Measurements from ENCODE around the gene CCL26. TPM values are rescaled to one million over a fixed set of nuclear protein-coding genes. Genes with fewer than 3 reads are reported as not detected.
A peak's percentile ranks its signal among the peaks of the same experiment; 100 is the strongest.

The CCL26 gene
- total RNA-seq, 1 experiment from 2014 or later = 0.84 TPM

GRCh38 chr7:75756206-75756990, 15.6 kb downstream of the CCL26 start:
- ChIA-PET POLR2A (ENCODE audit: low non-redundant PET) (no interaction called here), CTCF (interaction anchor here (0.6 kb wide), 1 partner anchor 9 kb away, joined by 6 read pairs; no protein-coding TSS in a partner anchor)
- intact Hi-C loops (cut with micrococcal nuclease; ENCODE audit: unreplicated experiment) = loop anchor here (5.0 kb wide), 1 partner anchor 114 kb away; no protein-coding TSS in a partner anchor
- Histone ChIP-seq H3K4me3 (ENCODE audit: low read depth, low read length, poor library complexity, severe bottlenecking) (no peak overlapping the region), H3K36me3 (ENCODE audit: insufficient read depth, low read length, poor library complexity, severe bottlenecking) (no peaks in the 10 kb centered on the region), H3K27ac (ENCODE audit: low read depth, low read length, poor library complexity, severe bottlenecking) (no peak overlapping the region), H3K9me3 (ENCODE audit: low read depth, low read length, poor library complexity, severe bottlenecking) (no peaks in the 10 kb centered on the region), H3K27me3 (replicated peaks; ENCODE audit: insufficient read depth, low read depth, low read length, poor library complexity) (no peaks in the 10 kb centered on the region), H3K4me1 (ENCODE audit: insufficient read depth, low read length, poor library complexity, severe bottlenecking) (no peaks in the 10 kb centered on the region)
- no TSS peak for BruUV-seq (replicated peaks)
- TF ChIP-seq EZH2 (IDR thresholded peaks at IDR 0.05; ENCODE audit: borderline replicate concordance, low read depth, low read length, poor library complexity, severe bottlenecking) = no peak
- TF ChIP-seq CTCF (conservative IDR thresholded peaks at IDR 0.05; ENCODE audit: low read depth, low read length) = no peak
- DNase-seq (ENCODE audit: low spot score) = no peak

GRCh38 chr7:75743455-75743859, 28.6 kb downstream of the CCL26 start:
- no peak for DNase-seq (ENCODE audit: low spot score)
- POLR2A ChIA-PET (ENCODE audit: low non-redundant PET) = no interaction called here
- no peaks in the 10 kb centered on the region for H3K9me3 ChIP-seq (ENCODE audit: low read depth, low read length, poor library complexity, severe bottlenecking)
- TF ChIP-seq EZH2 (IDR thresholded peaks at IDR 0.05; ENCODE audit: borderline replicate concordance, low read depth, low read length, poor library complexity, severe bottlenecking) (no peak), CTCF (conservative IDR thresholded peaks at IDR 0.05; ENCODE audit: low read depth, low read length) (no peak)
- no TSS peak for BruUV-seq (replicated peaks)
- intact Hi-C loops (cut with micrococcal nuclease; ENCODE audit: unreplicated experiment) = no loop called here
- H3K4me3 ChIP-seq (ENCODE audit: low read depth, low read length, poor library complexity, severe bottlenecking) = no peak overlapping the region
- no peak overlapping the region for H3K27ac ChIP-seq (ENCODE audit: low read depth, low read length, poor library complexity, severe bottlenecking)
- H3K36me3 ChIP-seq (ENCODE audit: insufficient read depth, low read length, poor library complexity, severe bottlenecking) = no peaks in the 10 kb centered on the region
- peaks cover 11% of the 10 kb centered on the region for H3K4me1 ChIP-seq (ENCODE audit: insufficient read depth, low read length, poor library complexity, severe bottlenecking)
- H3K27me3 ChIP-seq (replicated peaks; ENCODE audit: insufficient read depth, low read depth, low read length, poor library complexity) = no peaks in the 10 kb centered on the region
- CTCF ChIA-PET = no interaction called here

DNA sequence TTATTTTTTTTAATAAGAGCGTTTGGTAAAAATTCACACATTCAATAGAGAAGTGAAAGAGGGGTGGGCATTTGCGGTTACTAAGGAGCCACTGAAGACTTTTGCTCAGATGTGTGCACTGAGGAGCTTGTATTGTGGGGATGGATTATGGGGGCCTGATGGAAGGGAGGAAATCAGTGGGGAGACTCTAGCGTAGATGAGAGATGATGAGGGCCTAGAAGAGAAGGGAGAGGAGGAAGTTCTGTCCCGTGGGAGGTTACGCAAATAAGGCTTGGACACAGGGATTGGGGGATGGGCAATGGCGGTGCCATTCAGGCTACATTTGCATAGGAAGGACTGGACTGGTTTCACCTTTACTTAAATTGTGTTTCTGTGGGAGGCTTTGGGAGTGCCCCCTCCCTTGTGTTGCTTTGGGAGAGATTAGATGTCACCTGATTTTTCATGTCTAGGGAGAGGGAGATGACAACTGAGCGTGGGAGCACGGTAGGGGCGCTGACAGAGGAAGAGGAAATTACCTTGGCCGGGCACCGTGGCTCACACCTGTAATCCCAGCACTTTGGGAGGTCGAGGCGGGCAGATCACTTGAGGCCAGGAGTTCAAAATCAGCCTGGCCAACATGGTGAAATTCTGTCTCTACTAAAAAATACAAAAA, 31.0 kb downstream of the CCL26 start:
- ChIA-PET POLR2A (ENCODE audit: low non-redundant PET) (no interaction called here), CTCF (no interaction called here)
- no peaks in the 10 kb centered on the region for H3K27me3 ChIP-seq (replicated peaks; ENCODE audit: insufficient read depth, low read depth, low read length, poor library complexity)
- intact Hi-C loops (cut with micrococcal nuclease; ENCODE audit: unreplicated experiment) = loop anchor here (1.0 kb wide), 1 partner anchor 17 kb away; no protein-coding TSS in a partner anchor
- TF ChIP-seq CTCF (conservative IDR thresholded peaks at IDR 0.05; ENCODE audit: low read depth, low read length) = no peak
- TF ChIP-seq EZH2 (IDR thresholded peaks at IDR 0.05; ENCODE audit: borderline replicate concordance, low read depth, low read length, poor library complexity, severe bottlenecking) = no peak
- no peak overlapping the region for H3K27ac ChIP-seq (ENCODE audit: low read depth, low read length, poor library complexity, severe bottlenecking)
- no peak overlapping the region for H3K4me3 ChIP-seq (ENCODE audit: low read depth, low read length, poor library complexity, severe bottlenecking)
- no peaks in the 10 kb centered on the region for H3K36me3 ChIP-seq (ENCODE audit: insufficient read depth, low read length, poor library complexity, severe bottlenecking)
- DNase-seq (ENCODE audit: low spot score) = peak; percentile 34
- H3K9me3 ChIP-seq (ENCODE audit: low read depth, low read length, poor library complexity, severe bottlenecking) = no peaks in the 10 kb centered on the region
- BruUV-seq (replicated peaks) = no TSS peak
- peaks cover 19% of the 10 kb centered on the region for H3K4me1 ChIP-seq (ENCODE audit: insufficient read depth, low read length, poor library complexity, severe bottlenecking)
